Stimulated activated CD4-positive, alpha-beta T cell treated with anti-CD3 and anti-CD28 coated beads, Interleukin-15, amount 100 ng/mL, for 48 hours (primary cell): ENCODE data around the gene SAP130.

Source experiments
- DNase-seq, 2 donors: peaks; one replicate each; pipeline ENCODE4 v3.0.0-alpha.2; 2020; ENCODE audit warnings: low read depth in 2 of 2

The SAP130 gene

GRCh38 chr2:128026448-128027277 lies 1.2 kb downstream of the SAP130 start:
- DNase-seq: peak in 1 of 2 donors; percentile 4

GRCh38 chr2:128024816-128025215 lies 3.0 kb downstream of the SAP130 start:
- DNase-seq: no peak

GRCh38 chr2:128017561-128017960 lies 10.3 kb downstream of the SAP130 start:
- no peak for DNase-seq

- DNase-seq: no peak
These were observed 11.2 kb downstream of the SAP130 start for GRCh38 chr2:128016620-128017019.

GRCh38 chr2:128012698-128013097 lies 15.2 kb downstream of the SAP130 start:
- no peak for DNase-seq

- no peak for DNase-seq
These were observed 19.7 kb downstream of the SAP130 start for GRCh38 chr2:128008074-128008672.

GRCh38 chr2:128004509-128004908 lies 23.4 kb downstream of the SAP130 start:
- no peak for DNase-seq

GRCh38 chr2:128003463-128003862 lies 24.4 kb downstream of the SAP130 start:
- no peak for DNase-seq

- no peak for DNase-seq
These were observed 31.7 kb downstream of the SAP130 start for GRCh38 chr2:127996160-127996559.

- DNase-seq: no peak
These were observed 32.1 kb downstream of the SAP130 start for GRCh38 chr2:127995725-127996124.

GRCh38 chr2:127993659-127994058 lies 34.2 kb downstream of the SAP130 start:
- no peak for DNase-seq

GRCh38 chr2:127991742-127992141 lies 36.1 kb downstream of the SAP130 start:
- DNase-seq: no peak

GRCh38 chr2:127986548-127987079 lies 41.2 kb downstream of the SAP130 start:
- no peak for DNase-seq

GRCh38 chr2:127985735-127986134 lies 42.1 kb downstream of the SAP130 start:
- DNase-seq: no peak

GRCh38 chr2:127985026-127985734 lies 42.7 kb downstream of the SAP130 start:
- DNase-seq: no peak

GRCh38 chr2:127984551-127984950 lies 43.3 kb downstream of the SAP130 start:
- DNase-seq: no peak

- DNase-seq: no peak
These were observed 58.4 kb downstream of the SAP130 start for GRCh38 chr2:127969446-127969845.

GRCh38 chr2:127968610-127969339 lies 59.1 kb downstream of the SAP130 start:
- DNase-seq: no peak

GRCh38 chr2:127961729-127962128 lies 66.1 kb downstream of the SAP130 start:
- no peak for DNase-seq

- no peak for DNase-seq
These were observed 70.6 kb downstream of the SAP130 start for GRCh38 chr2:127957240-127957639.

- no peak for DNase-seq
These were observed 73.0 kb downstream of the SAP130 start for GRCh38 chr2:127954857-127955256.

GRCh38 chr2:127953849-127954248 lies 74.0 kb downstream of the SAP130 start:
- DNase-seq: no peak
